B cell (primary cell): ENCODE data around the gene CCL20. TPM values are rescaled to one million over a fixed set of nuclear protein-coding genes. Genes with fewer than 3 reads are reported as not detected.

ENCODE experiments used
- ATAC-seq: fragments of 200-7000 bp; cut with Tn5 transposase; one replicate; pipeline ENCODE4 v1.10.0; 2021; ENCODE audit warnings: low read depth, mild to moderate bottlenecking, moderate number of reproducible peaks, moderate library complexity
- CTCF ChIA-PET: fragments of 350-600 bp; sonication (Branson Sonifier 250); formaldehyde crosslinking; loops from one replicate; lab custom pipeline; 2021; ENCODE audit warnings: antibody characterized with exemption, inconsistent platforms; lab: Charles Lee
- POLR2A ChIA-PET: fragments of 350-600 bp; sonication (Branson Sonifier 250); formaldehyde crosslinking; loops from one replicate; lab custom pipeline; 2021; ENCODE audit warnings: antibody characterized with exemption; lab: Charles Lee
- DNase-seq: peaks from one replicate; pipeline ENCODE4 v3.0.0; 2013
- H2AFZ ChIP-seq: 2 replicates; pipeline ENCODE4 v1.6.1; 2012; ENCODE audit warnings: mild to moderate bottlenecking, low read depth, low read length; ENCODE audit not compliant: insufficient read depth, poor library complexity, severe bottlenecking
- H3K27ac ChIP-seq, 2 donors: 1 replicate in 1 of 2; 2 replicates in 1 of 2; pipeline ENCODE4 v1.5.1; 2012 to 2013; ENCODE audit warnings: low read length in 2 of 2, mild to moderate bottlenecking in 2 of 2, moderate library complexity in 1 of 2
- H3K27me3 ChIP-seq, 4 experiments: fragments of 200-600 bp in 1 of 4; sonication (generic) in 1 of 4; replicated peaks in 1 of 4; 1 replicate in 2 of 4; 2 replicates in 2 of 4; pipeline versions ENCODE4 v1.6.1 to v1.7.0; 2013 to 2016; ENCODE audit warnings: low read length in 3 of 4, mild to moderate bottlenecking in 2 of 4, mixed read lengths in 1 of 4, moderate library complexity in 1 of 4; ENCODE audit not compliant: insufficient read depth in 4 of 4, control insufficient read depth in 3 of 4; ENCODE audit errors: control extremely low read depth in 1 of 4
- H3K36me3 ChIP-seq, 2 experiments: replicated peaks in 1 of 2; 1 replicate in 1 of 2; 2 replicates in 1 of 2; pipeline versions ENCODE4 v1.6.1 to v1.7.1; 2013; ENCODE audit warnings: low read length in 1 of 2; ENCODE audit not compliant: insufficient read depth in 2 of 2, control insufficient read depth in 1 of 2; ENCODE audit errors: control extremely low read depth in 1 of 2, extremely low read depth in 1 of 2
- H3K4me1 ChIP-seq, 2 donors: fragments of 200-600 bp in 1 of 2; sonication (generic) in 1 of 2; 1 replicate in 1 of 2; 2 replicates in 1 of 2; pipeline versions ENCODE4 v1.5.1 to v1.6.1; 2013 to 2017; ENCODE audit warnings: low read length in 2 of 2; ENCODE audit not compliant: control insufficient read depth in 2 of 2, insufficient read depth in 2 of 2
- H3K4me2 ChIP-seq: replicated peaks from 2 replicates; pipeline ENCODE3; 2012; ENCODE audit warnings: mild to moderate bottlenecking, low read depth, low read length; ENCODE audit not compliant: poor library complexity, severe bottlenecking
- H3K4me3 ChIP-seq, 5 experiments: fragments of 200-600 bp in 1 of 5; sonication (generic) in 1 of 5; 1 replicate in 3 of 5; 2 replicates in 2 of 5; pipeline versions ENCODE4 v1.5.1 to v1.7.0; 2011 to 2016; ENCODE audit warnings: low read length in 4 of 5, mild to moderate bottlenecking in 4 of 5, low read depth in 2 of 5, control low read depth in 1 of 5, moderate library complexity in 1 of 5; ENCODE audit not compliant: insufficient read depth in 1 of 5; ENCODE audit errors: control extremely low read depth in 1 of 5, extremely low read depth in 1 of 5
- H3K79me2 ChIP-seq: fragments of 200-600 bp; sonication (generic); one replicate; pipeline ENCODE4 v1.6.0; 2016; ENCODE audit warnings: low read length; ENCODE audit not compliant: control insufficient read depth, insufficient read depth
- H3K9ac ChIP-seq: fragments of 200-600 bp; sonication (generic); 2 replicates; pipeline ENCODE4 v1.6.1; 2017; ENCODE audit warnings: mild to moderate bottlenecking, low read length, moderate library complexity
- H3K9me3 ChIP-seq, 3 donors: one replicate each; pipeline versions ENCODE4 v1.6.1 to v1.7.1; 2013; ENCODE audit warnings: low read length in 2 of 3; ENCODE audit not compliant: control insufficient read depth in 2 of 3, insufficient read depth in 1 of 3; ENCODE audit errors: control extremely low read depth in 1 of 3
- H4K20me1 ChIP-seq: 2 replicates; pipeline ENCODE4 v1.6.0; 2012; ENCODE audit warnings: mild to moderate bottlenecking, low read length; ENCODE audit not compliant: insufficient read depth, control insufficient read depth, poor library complexity, severe bottlenecking
- H3K27ac Mint-ChIP-seq: one replicate; pipeline ENCODE4 v1.8.0; 2021; ENCODE audit warnings: mixed read lengths
- H3K27me3 Mint-ChIP-seq: one replicate; pipeline ENCODE4 v1.8.0; 2021; ENCODE audit warnings: mixed read lengths
- H3K4me1 Mint-ChIP-seq: one replicate; pipeline ENCODE4 v1.8.0; 2021; ENCODE audit warnings: mixed read lengths
- H3K4me3 Mint-ChIP-seq: one replicate; pipeline ENCODE4 v1.8.0; 2021; ENCODE audit warnings: mixed read lengths
- H3K9me3 Mint-ChIP-seq: one replicate; pipeline ENCODE4 v1.8.0; 2022; ENCODE audit warnings: mixed read lengths; ENCODE audit not compliant: insufficient read depth
- CTCF ChIP-seq: fragments of 200-600 bp; IDR thresholded peaks from one replicate; pipeline ENCODE4 v1.8.0; 2022; ENCODE audit warnings: antibody characterized with exemption, mild to moderate bottlenecking
- EZH2 ChIP-seq: IDR thresholded peaks from 2 replicates; pipeline ENCODE4 v1.6.1; 2012; ENCODE audit warnings: borderline replicate concordance, low read depth, mild to moderate bottlenecking, moderate library complexity, low read length; ENCODE audit not compliant: insufficient read depth, poor library complexity, severe bottlenecking
- WGBS: methylation state at CpG from one replicate; pipeline ENCODE4 v1.1.5; 2013; ENCODE audit warnings: missing lambda C conversion rate; ENCODE audit not compliant: insufficient coverage; 5-methylcytosine and 5-hydroxymethylcytosine counted together
- intact Hi-C: fragments of 100-400 bp; cut with micrococcal nuclease; formaldehyde crosslinking; loops from one replicate; pipeline ENCODE4 v1.10.0; 2022
- polyA plus RNA-seq: library from polyadenylated mRNA; depleted of rRNA; stranded (reverse); fragments of >200 nt; gene quantifications from 2 replicates; pipeline ENCODE4 v1.2.3, GENCODE V29; 2012
- total RNA-seq, 2 donors: library from RNA; stranded (reverse); fragments of 120-200 nt in 1 of 2; gene quantifications; 1 replicate in 1 of 2; 2 replicates in 1 of 2; pipeline versions ENCODE4 v1.2.3 to v1.2.4, GENCODE V29; 2013 to 2022

Gene CCL20
- total and polyA plus RNA-seq, 2 donors (not counting 1 experiment from before 2014, with no cell fraction given), result 0.31 TPM; not detected in 1

- intact Hi-C loops, result no loop called here
- no peaks in the 10 kb centered on the region for H3K9me3 ChIP-seq
- no peaks in the 10 kb centered on the region for H3K79me2 ChIP-seq
- H2AFZ ChIP-seq, result no peak overlapping the region
- no peak for DNase-seq
- peak overlapping the region; percentile 37 for H3K9ac ChIP-seq
- Mint-ChIP-seq H3K27me3 (peaks cover 16% of the 10 kb centered on the region), H3K4me3 (no peak overlapping the region), H3K4me1 (no peaks in the 10 kb centered on the region), H3K9me3 (no peaks in the 10 kb centered on the region), H3K27ac (no peak overlapping the region)
- H3K27me3 ChIP-seq, result no peaks in the 10 kb centered on the region
- peak overlapping the region; percentile 48 for H3K4me2 ChIP-seq
- no peak overlapping the region for H3K27ac ChIP-seq
- no peak for ATAC-seq
- ChIA-PET POLR2A (no interaction called here), CTCF (interaction anchor here (0.9 kb wide), 1 partner anchor 39 kb away, joined by 3 read pairs; no protein-coding TSS in a partner anchor)
- WGBS, result 92% methylated on average over 4 of the region's 4 CpGs
- no peak for TF ChIP-seq CTCF
- TF ChIP-seq EZH2, result no peak
- no peak overlapping the region for H3K4me3 ChIP-seq
- H3K36me3 ChIP-seq, result no peaks in the 10 kb centered on the region
- no peaks in the 10 kb centered on the region for H4K20me1 ChIP-seq
- H3K4me1 ChIP-seq, result peaks cover 6 to 12% of the 10 kb centered on the region in 2 donors
Observed at GRCh38 chr2:227804975-227805374, 8.7 kb upstream of the CCL20 start.

- Mint-ChIP-seq H3K4me3 (no peak overlapping the region), H3K9me3 (no peaks in the 10 kb centered on the region), H3K4me1 (no peaks in the 10 kb centered on the region), H3K27me3 (peaks cover 19% of the 10 kb centered on the region), H3K27ac (no peak overlapping the region)
- no peak for ATAC-seq
- H3K27me3 ChIP-seq, result no peaks in the 10 kb centered on the region
- H3K36me3 ChIP-seq, result no peaks in the 10 kb centered on the region
- no peaks in the 10 kb centered on the region for H4K20me1 ChIP-seq
- DNase-seq, result peak; percentile 55
- peak overlapping the region; percentile 48 for H3K4me2 ChIP-seq
- peak overlapping the region; percentile 42 for H2AFZ ChIP-seq
- H3K4me1 ChIP-seq, result peaks cover 6 to 12% of the 10 kb centered on the region in 2 donors
- TF ChIP-seq EZH2 (no peak), CTCF (no peak)
- CTCF ChIA-PET, result interaction anchor here (0.9 kb wide), 2 partner anchors 40 to 147 kb away, joined by 3 read pairs; no protein-coding TSS in a partner anchor
- H3K9ac ChIP-seq, result peak overlapping the region; percentile 37
- intact Hi-C loops, result no loop called here
- POLR2A ChIA-PET, result no interaction called here
- H3K79me2 ChIP-seq, result no peaks in the 10 kb centered on the region
- WGBS, result 50% methylated on average over 15 of the region's 15 CpGs
- H3K27ac ChIP-seq, result peak overlapping the region in 1 of 2 donors; percentile 26
- no peaks in the 10 kb centered on the region for H3K9me3 ChIP-seq
- H3K4me3 ChIP-seq, result peak overlapping the region in 2 of 5 experiments; percentile 31 to 32
Observed at GRCh38 chr2:227805578-227805977, 8.1 kb upstream of the CCL20 start.
